GM10266 (cell line): ENCODE data around the gene RNF207.

Experiments
- DNase-seq: peaks from one replicate; pipeline ENCODE4 v3.0.0; 2012; ENCODE audit errors: extremely low spot score
- CTCF ChIP-seq: IDR thresholded peaks from 2 replicates; pipeline ENCODE4 v1.5.1; 2012; ENCODE audit warnings: mild to moderate bottlenecking, low read depth; ENCODE audit not compliant: control insufficient read depth, insufficient read depth; ENCODE audit errors: missing control alignments

RNF207 gene

GRCh38 chr1:6174621-6175410, 31.1 kb upstream of the RNF207 start:
- TF ChIP-seq CTCF: no peak
- DNase-seq: no peak

- no peak for TF ChIP-seq CTCF
- no peak for DNase-seq
Observed at GRCh38 chr1:6175411-6175828, 30.5 kb upstream of the RNF207 start.

- TF ChIP-seq CTCF: no peak
- no peak for DNase-seq
Observed at GRCh38 chr1:6176779-6177178, 29.1 kb upstream of the RNF207 start.

- no peak for DNase-seq
- TF ChIP-seq CTCF: no peak
Observed at GRCh38 chr1:6177681-6178380, 28.1 kb upstream of the RNF207 start.

GRCh38 chr1:6178751-6179563, 27.0 kb upstream of the RNF207 start:
- no peak for TF ChIP-seq CTCF
- DNase-seq: no peak

- no peak for TF ChIP-seq CTCF
- no peak for DNase-seq
Observed at GRCh38 chr1:6179564-6180175, 26.2 kb upstream of the RNF207 start.
